ENCODE measurements around the gene FSD1. TPM values are rescaled to one million over a fixed set of nuclear protein-coding genes. Genes with fewer than 3 reads are reported as not detected.

Gene FSD1
- total RNA-seq, 2 donors from 2014 or later: 17.1 to 22.8 TPM

DNA sequence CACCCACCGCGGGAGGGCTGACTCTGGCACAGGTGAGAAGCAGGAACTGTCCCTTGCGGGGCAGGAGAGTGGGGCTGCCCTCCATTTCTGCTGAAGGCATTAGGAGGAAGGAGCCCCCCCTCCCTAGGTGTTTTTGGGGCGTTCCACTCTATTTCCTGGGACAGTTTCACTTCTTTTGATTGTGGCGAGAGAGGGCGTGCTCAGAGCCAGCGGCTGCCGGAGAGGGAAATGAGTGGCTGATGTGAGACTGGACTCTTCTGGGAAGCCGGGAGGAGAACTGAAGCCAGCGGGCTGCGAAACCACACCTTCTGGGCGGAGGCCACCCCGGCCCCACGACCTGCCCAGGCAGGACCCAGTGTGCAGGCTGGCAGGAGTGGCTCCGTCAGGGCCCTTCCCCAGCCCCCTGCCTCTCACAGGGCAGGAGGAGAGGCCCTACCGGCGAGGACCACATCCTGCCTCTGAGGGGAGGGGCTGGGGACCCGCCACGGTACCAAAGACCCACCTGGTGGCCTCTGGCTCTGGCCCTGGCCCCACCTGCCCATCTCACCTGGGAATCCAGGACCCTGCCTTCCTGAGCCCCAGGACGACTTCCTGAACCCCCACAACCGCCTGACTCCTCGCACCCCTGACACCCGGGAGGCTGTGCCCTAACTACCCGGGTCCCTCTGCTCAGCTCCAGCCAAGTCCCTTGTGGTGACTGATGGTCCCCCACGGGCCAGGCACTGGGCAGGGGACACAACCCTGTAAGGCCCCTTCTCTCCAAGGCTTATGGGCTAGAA is 64.9 kb downstream of the FSD1 start:
- DNase-seq: peak; percentile 73 to 79
- Mint-ChIP-seq H3K4me3 (peak overlapping the region; percentile 78 to 94), H3K27ac (peak overlapping the region; percentile 93), H3K4me1 (ENCODE audit: low read depth) (peaks cover 55% of the 10 kb centered on the region), H3K27me3 (ENCODE audit: low read depth) (no peaks in the 10 kb centered on the region), H3K36me3 (ENCODE audit: insufficient read depth in 2 of 2) (no peaks in the 10 kb centered on the region), H3K9me3 (no peaks in the 10 kb centered on the region)
- ATAC-seq (replicated peaks in 1 of 2): peak; percentile 77 to 78

DNA sequence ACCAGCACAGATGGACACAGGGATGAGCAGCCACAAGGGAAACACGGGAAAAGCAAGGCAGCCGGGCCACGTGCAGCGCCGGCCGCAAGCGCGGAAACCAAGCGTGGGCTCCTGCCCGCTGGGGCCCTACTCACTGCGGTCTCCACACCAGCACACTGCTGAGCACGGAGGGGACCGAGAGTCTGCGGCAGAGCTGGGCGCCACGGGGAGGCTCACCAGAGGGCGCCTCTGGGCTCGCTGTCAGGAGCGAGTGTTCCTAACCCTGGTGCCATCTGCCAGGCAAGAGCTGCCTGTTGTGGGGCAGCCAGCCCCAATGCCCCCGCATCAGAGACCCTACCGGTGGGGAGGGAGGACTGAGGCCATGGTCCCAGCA is 65.5 kb downstream of the FSD1 start:
- Mint-ChIP-seq H3K4me1 (ENCODE audit: low read depth) (peaks cover 56% of the 10 kb centered on the region), H3K36me3 (ENCODE audit: insufficient read depth in 2 of 2) (no peaks in the 10 kb centered on the region), H3K27ac (peak overlapping the region; percentile 93), H3K4me3 (peak overlapping the region; percentile 78 to 94), H3K9me3 (no peaks in the 10 kb centered on the region), H3K27me3 (ENCODE audit: low read depth) (no peaks in the 10 kb centered on the region)
- DNase-seq: peak; percentile 85 to 89
- ATAC-seq (replicated peaks in 1 of 2): peak; percentile 85 to 87

DNA sequence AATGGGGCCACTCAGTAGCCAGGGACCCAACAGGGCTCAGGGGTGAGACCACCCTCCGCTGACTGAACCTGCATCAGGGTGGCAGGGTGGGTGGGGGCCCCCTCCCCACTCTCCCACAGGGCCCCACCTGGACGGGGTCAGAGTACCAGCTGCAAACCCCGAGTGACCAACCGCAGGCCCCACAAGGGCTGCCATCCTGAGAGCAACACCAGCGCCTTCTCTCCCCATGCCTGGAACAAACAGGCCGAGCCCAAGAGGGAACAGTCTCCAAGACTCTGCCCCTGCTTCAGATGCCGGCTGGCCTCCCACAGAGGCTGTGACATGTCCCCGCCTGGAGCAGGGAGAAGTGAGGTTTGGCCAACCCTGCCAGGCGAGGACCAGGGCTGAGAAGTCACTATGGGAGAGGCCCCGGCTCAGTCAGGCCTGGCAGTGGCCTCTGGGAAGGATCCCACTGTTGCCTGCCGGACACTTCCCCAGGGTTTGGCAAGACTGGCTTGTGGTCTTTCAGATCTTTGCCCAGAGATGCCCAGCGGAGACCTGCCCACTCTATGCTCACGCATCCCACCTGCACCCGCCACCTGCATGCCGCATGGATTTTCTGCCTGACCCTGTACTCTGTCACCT is 66.1 kb downstream of the FSD1 start:
- Mint-ChIP-seq H3K4me3 (peak overlapping the region; percentile 78 to 94), H3K27ac (no peak overlapping the region), H3K27me3 (ENCODE audit: low read depth) (no peaks in the 10 kb centered on the region), H3K4me1 (ENCODE audit: low read depth) (peaks cover 62% of the 10 kb centered on the region), H3K36me3 (ENCODE audit: insufficient read depth in 2 of 2) (no peaks in the 10 kb centered on the region), H3K9me3 (no peaks in the 10 kb centered on the region)
- no peak for DNase-seq
- no peak for ATAC-seq (replicated peaks in 1 of 2)

DNA sequence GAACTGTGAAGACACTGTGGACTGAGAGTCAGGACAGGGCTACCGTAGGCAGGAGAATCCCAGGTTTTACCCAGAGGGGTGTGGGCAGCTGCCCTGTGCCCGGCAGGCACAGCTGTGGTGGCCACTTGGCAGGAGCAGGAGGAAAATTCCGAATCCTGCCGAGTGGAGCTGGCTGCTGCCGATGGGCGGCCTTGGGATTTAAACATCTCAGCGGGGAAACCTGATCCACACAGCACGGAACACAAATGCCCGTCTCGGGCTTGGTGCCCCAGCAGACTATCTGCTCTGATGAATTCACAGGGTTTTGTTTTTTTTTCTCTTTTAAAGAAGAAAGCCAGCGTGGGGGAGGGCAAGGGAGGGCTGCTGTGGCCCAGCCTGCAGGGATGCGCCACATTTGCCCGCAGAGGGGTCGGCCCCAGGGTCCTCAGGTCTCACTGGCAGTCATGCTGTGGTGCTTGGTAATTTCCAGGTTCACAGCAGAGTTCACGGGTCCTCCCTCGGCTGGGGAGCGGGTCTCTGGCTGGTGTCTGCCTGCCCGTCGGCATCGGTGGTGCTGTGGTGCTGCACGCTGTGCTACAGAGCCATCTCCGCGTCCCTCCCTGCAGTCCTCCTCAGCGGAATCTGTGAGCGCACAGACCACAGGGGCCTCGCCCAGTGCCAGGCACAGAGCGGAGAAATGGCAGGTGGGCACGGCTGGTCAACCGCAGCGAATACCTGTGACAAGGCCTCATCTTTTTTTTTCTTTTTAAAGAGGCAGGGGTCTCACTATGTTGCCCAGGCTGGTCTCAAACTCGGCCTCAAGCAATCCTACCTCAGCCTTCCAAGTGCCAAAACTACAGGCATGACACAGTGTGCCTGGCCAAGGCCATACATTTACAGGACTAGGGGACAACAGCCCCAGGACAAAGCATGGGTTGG is 67.1 kb downstream of the FSD1 start:
- Mint-ChIP-seq H3K4me1 (ENCODE audit: low read depth) (peaks cover 72% of the 10 kb centered on the region), H3K4me3 (peak overlapping the region; percentile 17 to 78), H3K27ac (no peak overlapping the region), H3K36me3 (ENCODE audit: insufficient read depth in 2 of 2) (no peaks in the 10 kb centered on the region), H3K27me3 (ENCODE audit: low read depth) (no peaks in the 10 kb centered on the region), H3K9me3 (no peaks in the 10 kb centered on the region)
- ATAC-seq (replicated peaks in 1 of 2): no peak
- no peak for DNase-seq

DNA sequence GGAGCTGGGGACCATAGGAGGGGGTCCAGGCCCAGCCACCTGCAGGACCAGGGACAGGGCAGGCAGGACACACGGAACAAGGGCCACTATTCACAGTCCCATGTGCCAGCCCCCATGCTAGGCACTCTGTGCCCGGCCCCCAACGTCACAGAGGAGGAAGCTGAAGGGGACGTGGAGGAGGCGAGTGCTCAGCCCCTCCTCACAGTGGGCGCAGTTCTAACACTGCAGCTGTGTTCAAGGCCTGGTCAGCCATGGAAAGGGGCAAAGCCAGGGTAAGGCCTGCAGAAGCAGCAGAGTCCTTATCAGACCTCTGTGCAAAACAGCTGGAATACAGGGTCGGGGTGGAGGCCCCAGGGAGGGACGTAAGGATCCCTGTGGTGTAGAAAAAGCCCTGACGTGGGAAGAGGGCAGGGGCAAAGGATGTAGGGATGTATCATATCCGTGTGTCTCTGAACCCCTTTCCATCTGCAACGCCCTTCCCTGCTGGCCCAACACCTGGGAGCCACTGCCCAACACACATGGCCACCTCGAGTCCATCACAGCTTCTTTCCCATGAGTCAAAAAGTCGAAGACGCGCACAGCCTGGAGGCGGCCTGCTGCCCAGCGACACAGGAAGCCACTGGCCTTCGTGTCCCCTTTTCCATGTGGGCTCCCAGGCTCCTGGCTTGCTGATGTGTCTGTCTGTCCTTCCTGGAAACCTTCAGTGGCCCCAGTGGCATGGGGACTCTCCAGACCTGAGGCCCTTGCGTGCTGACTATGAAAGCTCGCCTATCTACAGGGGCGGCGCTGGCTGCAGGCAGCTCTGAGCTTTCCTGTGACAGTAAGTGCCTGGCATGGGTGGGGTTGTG is 68.0 kb downstream of the FSD1 start:
- DNase-seq (no peak), ATAC-seq (replicated peaks in 1 of 2) (no peak)
- Mint-ChIP-seq H3K36me3 (ENCODE audit: insufficient read depth in 2 of 2) (no peaks in the 10 kb centered on the region), H3K27ac (no peak overlapping the region), H3K9me3 (no peaks in the 10 kb centered on the region), H3K4me3 (no peak overlapping the region), H3K4me1 (ENCODE audit: low read depth) (peaks cover 81% of the 10 kb centered on the region), H3K27me3 (ENCODE audit: low read depth) (no peaks in the 10 kb centered on the region)

DNA sequence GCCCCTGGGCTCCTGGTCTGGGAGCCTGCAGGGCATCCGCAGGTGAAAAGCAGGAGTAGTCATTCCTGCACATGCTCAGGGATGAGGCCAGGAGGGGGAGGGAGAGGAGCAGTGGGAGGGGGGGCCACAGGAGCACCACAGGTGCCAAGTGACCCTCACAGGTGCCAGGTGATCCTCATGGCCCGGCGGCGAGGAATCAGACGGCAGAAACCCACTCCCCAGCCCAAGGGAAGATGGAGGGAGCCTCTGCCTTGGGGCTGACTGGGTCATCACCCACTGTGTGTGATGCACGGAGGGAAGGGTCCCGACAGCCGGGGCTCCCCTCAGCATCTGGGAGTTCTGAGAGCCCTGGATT is 68.6 kb downstream of the FSD1 start:
- H3K4me3 Mint-ChIP-seq: no peak overlapping the region
- H3K27ac Mint-ChIP-seq: no peak overlapping the region
- peaks cover 84% of the 10 kb centered on the region for H3K4me1 Mint-ChIP-seq (ENCODE audit: low read depth)

More for the DNA sequence above, 68.6 kb downstream of the FSD1 start:
- H3K27me3 Mint-ChIP-seq (ENCODE audit: low read depth): no peaks in the 10 kb centered on the region
- ATAC-seq (replicated peaks in 1 of 2) (no peak), DNase-seq (no peak)
- H3K9me3 Mint-ChIP-seq: no peaks in the 10 kb centered on the region
- H3K36me3 Mint-ChIP-seq (ENCODE audit: insufficient read depth in 2 of 2): no peaks in the 10 kb centered on the region

Other genes starting within 250 kb of the FSD1 start
- 10 to 100 TPM; 29.9 to 39.6 TPM for gene ZBTB7A, start 237.7 kb upstream of the FSD1 start, total RNA-seq
- 100 to 1,000 TPM; 144 to 157 TPM for gene MAP2K2, start 180.5 kb upstream of the FSD1 start, total RNA-seq
- gene CREB3L3, start 151.0 kb upstream of the FSD1 start, total RNA-seq: under 1 TPM in 1 of 2 donors, not detected in 1; 0.10 TPM
- gene SIRT6, start 122.0 kb upstream of the FSD1 start, total RNA-seq: 10 to 100 TPM; 44.1 to 45.9 TPM
- 1 to 10 TPM; 2.8 to 4.1 TPM for gene ANKRD24, start 121.9 kb upstream of the FSD1 start, total RNA-seq
- gene EBI3, start 75.1 kb upstream of the FSD1 start, total RNA-seq: 10 to 100 TPM; 21.8 to 29.9 TPM
- gene YJU2, start 57.5 kb upstream of the FSD1 start, total RNA-seq: 10 to 100 TPM; 27.3 to 32.7 TPM
- not detected for gene SHD, start 25.3 kb upstream of the FSD1 start, total RNA-seq
- gene TMIGD2, start 2.2 kb upstream of the FSD1 start, total RNA-seq: 10 to 100 TPM; 19.8 to 29.1 TPM
- gene STAP2, start 34.2 kb downstream of the FSD1 start, total RNA-seq: 10 to 100 TPM in 1 of 2 donors, 1 to 10 TPM in 1; 8.3 to 10.0 TPM
- 10 to 100 TPM in 1 of 2 donors, 1 to 10 TPM in 1; 9.7 to 10.3 TPM for gene MPND, start 39.0 kb downstream of the FSD1 start, total RNA-seq
- 10 to 100 TPM; 40.6 TPM for gene SH3GL1, start 95.9 kb downstream of the FSD1 start, total RNA-seq
- gene CHAF1A, start 98.0 kb downstream of the FSD1 start, total RNA-seq: 10 to 100 TPM; 74.0 to 79.7 TPM
- gene UBXN6, start 153.2 kb downstream of the FSD1 start, total RNA-seq: 10 to 100 TPM; 55.2 to 61.3 TPM
- gene HDGFL2, start 167.7 kb downstream of the FSD1 start, total RNA-seq: 10 to 100 TPM; 48.5 to 58.9 TPM
- gene PLIN4, start 213.9 kb downstream of the FSD1 start, total RNA-seq: under 1 TPM; 0.05 to 0.12 TPM
- gene PLIN5, start 230.6 kb downstream of the FSD1 start, total RNA-seq: under 1 TPM; 0.24 to 0.81 TPM
- gene LRG1, start 235.4 kb downstream of the FSD1 start, total RNA-seq: 1 to 10 TPM in 1 of 2 donors, under 1 TPM in 1; 0.67 to 2.3 TPM